ENCODE data around the gene ARHGEF40.
"Not testable (repeated sequence)": the region's sequence is repeated elsewhere in the genome, so short reads cannot be mapped to it uniquely, and the experiment has no call there.

The ARHGEF40 gene

DNA sequence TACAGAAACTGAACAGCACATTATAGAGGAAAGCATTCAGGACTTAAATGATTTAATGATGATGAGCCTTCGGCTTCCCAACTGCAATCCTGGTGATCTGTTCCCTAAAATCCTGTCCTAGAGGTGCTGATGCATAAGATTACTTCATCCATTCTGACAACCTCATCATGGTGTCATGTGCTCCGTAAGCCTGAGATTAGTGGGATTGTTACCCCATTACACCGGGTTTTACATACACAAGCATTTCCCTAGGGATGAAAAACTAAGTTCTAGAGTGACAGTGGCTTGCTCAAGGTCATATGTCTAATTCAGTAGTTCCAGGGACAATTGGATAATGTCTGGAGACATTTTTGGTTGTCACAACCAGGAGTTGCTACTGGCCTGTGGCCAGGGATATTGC lies 32.9 kb upstream of the ARHGEF40 start:
- Histone ChIP-seq H3K27me3 (ENCODE audit: low read depth, low read length) (peaks cover 8% of the 10 kb centered on the region), H3K9ac (ENCODE audit: low read length) (no peak overlapping the region), H3K79me2 (ENCODE audit: low read length) (no peaks in the 10 kb centered on the region), H3K36me3 (replicated peaks; ENCODE audit: low read depth, low read length) (no peaks in the 10 kb centered on the region), H3K4me2 (ENCODE audit: low read length) (no peak overlapping the region), H3K4me1 (ENCODE audit: low read length) (no peaks in the 10 kb centered on the region), H3K4me3 (ENCODE audit: low read length) (no peak overlapping the region), H3K27ac (ENCODE audit: low read length) (no peak overlapping the region), H2AFZ (ENCODE audit: low read depth, low read length) (no peak overlapping the region), H3K9me3 (ENCODE audit: insufficient read depth, low read length) (no peaks in the 10 kb centered on the region), H4K20me1 (ENCODE audit: insufficient read depth, low read length) (no peaks in the 10 kb centered on the region)
- TF ChIP-seq EZH2phosphoT487 (IDR thresholded peaks at IDR 0.05; ENCODE audit: low read depth): no peak
- TF ChIP-seq, protein P1, sequence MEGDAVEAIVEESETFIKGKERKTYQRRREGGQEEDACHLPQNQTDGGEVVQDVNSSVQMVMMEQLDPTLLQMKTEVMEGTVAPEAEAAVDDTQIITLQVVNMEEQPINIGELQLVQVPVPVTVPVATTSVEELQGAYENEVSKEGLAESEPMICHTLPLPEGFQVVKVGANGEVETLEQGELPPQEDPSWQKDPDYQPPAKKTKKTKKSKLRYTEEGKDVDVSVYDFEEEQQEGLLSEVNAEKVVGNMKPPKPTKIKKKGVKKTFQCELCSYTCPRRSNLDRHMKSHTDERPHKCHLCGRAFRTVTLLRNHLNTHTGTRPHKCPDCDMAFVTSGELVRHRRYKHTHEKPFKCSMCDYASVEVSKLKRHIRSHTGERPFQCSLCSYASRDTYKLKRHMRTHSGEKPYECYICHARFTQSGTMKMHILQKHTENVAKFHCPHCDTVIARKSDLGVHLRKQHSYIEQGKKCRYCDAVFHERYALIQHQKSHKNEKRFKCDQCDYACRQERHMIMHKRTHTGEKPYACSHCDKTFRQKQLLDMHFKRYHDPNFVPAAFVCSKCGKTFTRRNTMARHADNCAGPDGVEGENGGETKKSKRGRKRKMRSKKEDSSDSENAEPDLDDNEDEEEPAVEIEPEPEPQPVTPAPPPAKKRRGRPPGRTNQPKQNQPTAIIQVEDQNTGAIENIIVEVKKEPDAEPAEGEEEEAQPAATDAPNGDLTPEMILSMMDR (IDR thresholded peaks at IDR 0.05; ENCODE audit: low read depth, low read length): no peak

DNA sequence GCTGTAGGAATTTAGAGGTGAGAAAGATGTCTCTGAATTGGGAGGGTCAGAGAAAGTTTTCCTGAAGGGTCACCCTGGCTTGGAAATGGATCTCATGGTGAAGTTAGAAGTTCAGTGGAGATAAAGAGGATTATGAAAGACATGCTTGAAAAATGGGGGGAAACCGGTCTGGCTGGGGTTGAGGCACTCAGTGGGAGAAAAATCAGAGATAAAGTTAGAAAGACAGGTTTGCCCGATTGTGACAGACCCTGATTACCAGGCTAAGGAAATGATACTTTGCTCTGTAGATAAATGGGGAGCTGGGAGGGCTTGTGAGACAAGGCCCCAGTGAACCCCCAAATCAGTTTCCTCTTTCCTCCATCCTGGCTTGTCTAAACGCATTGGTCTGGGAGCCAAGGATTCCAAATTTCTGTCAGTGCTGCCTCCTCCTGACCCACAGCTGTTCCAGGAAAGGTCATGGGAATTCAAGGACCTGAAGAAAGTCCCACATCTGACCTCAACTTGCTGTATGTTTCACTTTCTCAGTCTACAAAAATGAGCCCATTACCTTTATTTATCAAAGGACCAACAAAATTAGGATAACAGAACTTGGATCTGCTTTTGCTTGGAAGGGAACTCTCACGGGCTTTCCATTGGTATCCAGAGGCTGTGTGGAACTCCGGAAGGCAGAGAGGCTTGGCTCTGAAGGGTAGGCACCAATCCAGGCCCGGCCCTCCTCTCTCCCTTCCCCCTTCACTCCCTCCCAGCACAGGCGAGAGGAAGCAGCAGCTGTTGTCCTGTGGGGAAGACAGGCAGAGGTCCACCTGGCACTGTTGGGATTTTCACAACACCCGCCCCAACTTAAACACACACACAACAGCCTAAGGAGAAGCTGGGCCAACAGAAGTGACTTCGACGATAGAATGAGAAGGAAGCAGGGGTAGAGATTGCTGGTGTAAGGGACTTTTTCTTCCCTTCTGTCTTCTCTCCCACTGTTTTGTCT lies 31.4 kb upstream of the ARHGEF40 start:
- Histone ChIP-seq H3K9ac (ENCODE audit: low read length) (no peak overlapping the region), H3K9me3 (ENCODE audit: insufficient read depth, low read length) (no peaks in the 10 kb centered on the region), H3K4me3 (ENCODE audit: low read length) (no peak overlapping the region), H3K4me2 (ENCODE audit: low read length) (no peak overlapping the region), H3K79me2 (ENCODE audit: low read length) (no peaks in the 10 kb centered on the region), H3K4me1 (ENCODE audit: low read length) (no peaks in the 10 kb centered on the region), H3K27me3 (ENCODE audit: low read depth, low read length) (peaks cover 22% of the 10 kb centered on the region), H2AFZ (ENCODE audit: low read depth, low read length) (no peak overlapping the region), H3K36me3 (replicated peaks; ENCODE audit: low read depth, low read length) (no peaks in the 10 kb centered on the region), H3K27ac (ENCODE audit: low read length) (no peak overlapping the region), H4K20me1 (ENCODE audit: insufficient read depth, low read length) (no peaks in the 10 kb centered on the region)
- no peak for TF ChIP-seq EZH2phosphoT487 (IDR thresholded peaks at IDR 0.05; ENCODE audit: low read depth)
- TF ChIP-seq, protein P1 (IDR thresholded peaks at IDR 0.05; ENCODE audit: low read depth, low read length): no peak

DNA sequence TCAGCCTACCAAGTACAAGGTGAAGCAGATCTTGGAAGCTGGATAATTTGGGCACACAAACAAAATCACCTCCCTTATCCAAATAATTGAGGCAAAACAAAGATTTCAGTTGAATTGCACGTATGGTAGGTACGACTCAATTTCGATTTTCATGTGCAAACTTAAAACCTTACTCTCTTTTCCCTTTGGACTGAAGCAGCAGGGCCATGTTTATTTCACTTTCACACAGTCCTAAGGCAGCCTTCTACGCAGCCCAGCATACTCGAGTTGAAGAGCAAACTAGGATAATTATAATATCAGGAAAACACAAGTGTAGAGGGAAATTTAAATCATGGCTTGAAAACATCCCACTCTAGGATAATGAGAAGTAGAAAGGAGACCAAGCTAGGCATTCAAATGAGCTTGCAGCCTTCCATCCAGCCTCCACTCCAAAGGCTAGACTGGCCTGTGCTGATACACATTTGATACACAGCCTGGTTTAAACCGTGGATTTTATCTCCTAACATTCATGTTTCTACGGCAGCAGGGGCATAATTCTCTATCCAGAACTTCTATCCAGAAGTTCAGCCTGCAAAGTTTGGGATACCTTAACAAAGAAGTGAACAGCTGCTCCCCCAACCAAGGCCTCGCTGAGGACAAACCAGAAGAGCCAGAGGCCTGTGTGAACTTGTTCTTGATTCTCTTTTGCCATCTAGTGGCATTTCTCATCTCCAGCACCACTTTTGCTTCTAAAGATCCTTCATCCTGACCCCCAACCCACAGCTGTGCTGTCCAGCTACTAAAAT lies 30.3 kb upstream of the ARHGEF40 start:
- no peaks in the 10 kb centered on the region for H3K36me3 ChIP-seq (replicated peaks; ENCODE audit: low read depth, low read length)
- peaks cover 27% of the 10 kb centered on the region for H3K27me3 ChIP-seq (ENCODE audit: low read depth, low read length)
- no peak overlapping the region for H3K4me2 ChIP-seq (ENCODE audit: low read length)
- no peaks in the 10 kb centered on the region for H3K4me1 ChIP-seq (ENCODE audit: low read length)
- no peak overlapping the region for H3K4me3 ChIP-seq (ENCODE audit: low read length)
- no peaks in the 10 kb centered on the region for H4K20me1 ChIP-seq (ENCODE audit: insufficient read depth, low read length)
- no peaks in the 10 kb centered on the region for H3K79me2 ChIP-seq (ENCODE audit: low read length)
- no peak overlapping the region for H3K27ac ChIP-seq (ENCODE audit: low read length)
- no peak overlapping the region for H3K9ac ChIP-seq (ENCODE audit: low read length)
- H3K9me3 ChIP-seq (ENCODE audit: insufficient read depth, low read length): no peaks in the 10 kb centered on the region
- TF ChIP-seq, protein P1 (IDR thresholded peaks at IDR 0.05; ENCODE audit: low read depth, low read length): peak; percentile 63
- no peak for TF ChIP-seq EZH2phosphoT487 (IDR thresholded peaks at IDR 0.05; ENCODE audit: low read depth)
- H2AFZ ChIP-seq (ENCODE audit: low read depth, low read length): peak overlapping the region; percentile 77; the same call in 1 of the 2 replicates

DNA sequence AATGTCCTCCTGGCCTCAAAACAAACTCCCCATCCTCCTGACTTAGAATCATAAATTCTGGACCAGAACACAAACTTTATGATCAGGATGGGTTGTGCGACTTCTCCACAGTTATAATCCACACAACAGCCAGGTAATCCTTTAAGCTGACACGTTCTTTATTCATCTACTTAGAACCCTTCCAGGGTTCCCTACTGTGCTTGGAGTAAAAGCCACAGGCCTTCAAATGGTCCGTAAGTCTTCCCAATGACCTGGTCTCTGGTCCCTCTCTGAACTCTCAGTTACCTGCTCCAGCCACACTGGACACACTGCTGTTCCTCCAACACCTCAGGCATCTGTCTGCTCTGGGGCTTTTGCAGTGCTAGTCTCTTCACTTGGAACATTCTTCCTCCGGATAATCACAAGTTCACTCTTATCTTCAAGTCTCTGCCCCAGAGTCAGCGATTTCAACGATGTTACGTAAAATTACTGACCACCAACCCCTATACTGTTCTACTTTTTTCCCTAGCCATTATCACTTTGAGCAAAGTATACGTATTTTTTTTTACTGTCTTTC lies 29.7 kb upstream of the ARHGEF40 start:
- Histone ChIP-seq H3K4me3 (ENCODE audit: low read length) (no peak overlapping the region), H4K20me1 (ENCODE audit: insufficient read depth, low read length) (no peaks in the 10 kb centered on the region), H2AFZ (ENCODE audit: low read depth, low read length) (no peak overlapping the region), H3K36me3 (replicated peaks; ENCODE audit: low read depth, low read length) (no peaks in the 10 kb centered on the region), H3K79me2 (ENCODE audit: low read length) (no peaks in the 10 kb centered on the region), H3K27ac (ENCODE audit: low read length) (no peak overlapping the region), H3K9ac (ENCODE audit: low read length) (no peak overlapping the region), H3K4me2 (ENCODE audit: low read length) (no peak overlapping the region), H3K9me3 (ENCODE audit: insufficient read depth, low read length) (no peaks in the 10 kb centered on the region), H3K4me1 (ENCODE audit: low read length) (no peaks in the 10 kb centered on the region), H3K27me3 (ENCODE audit: low read depth, low read length) (peaks cover 34% of the 10 kb centered on the region)
- TF ChIP-seq, protein P1 (IDR thresholded peaks at IDR 0.05; ENCODE audit: low read depth, low read length): no peak

DNA sequence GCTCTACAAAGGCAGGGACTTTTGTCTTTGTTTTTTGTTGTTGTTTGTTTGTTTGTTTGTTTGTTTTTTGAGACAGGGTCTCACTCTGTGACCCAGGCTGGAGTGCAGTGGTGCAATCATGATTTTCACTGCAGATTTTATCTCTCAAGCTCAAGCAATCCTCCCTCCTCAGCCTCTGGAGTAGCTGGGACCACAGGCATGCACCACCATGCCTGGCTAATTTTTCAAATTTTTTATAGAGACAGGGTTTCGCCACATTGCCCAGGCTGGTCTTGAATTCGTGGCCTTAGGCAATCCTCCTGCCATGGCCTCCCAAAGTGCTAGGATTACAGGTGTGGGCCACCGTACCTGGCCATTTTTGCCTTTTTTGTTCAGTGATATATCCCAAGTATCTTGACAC lies 29.2 kb upstream of the ARHGEF40 start:
- not testable (repeated sequence) for H3K4me1 ChIP-seq (ENCODE audit: low read length); H3K79me2 ChIP-seq (ENCODE audit: low read length); H3K27ac ChIP-seq (ENCODE audit: low read length); H3K9ac ChIP-seq (ENCODE audit: low read length); H3K4me2 ChIP-seq (ENCODE audit: low read length); H3K9me3 ChIP-seq (ENCODE audit: insufficient read depth, low read length); H3K36me3 ChIP-seq (replicated peaks; ENCODE audit: low read depth, low read length); H3K4me3 ChIP-seq (ENCODE audit: low read length); H4K20me1 ChIP-seq (ENCODE audit: insufficient read depth, low read length); H2AFZ ChIP-seq (ENCODE audit: low read depth, low read length)
- peaks cover 37% of the 10 kb centered on the region for H3K27me3 ChIP-seq (ENCODE audit: low read depth, low read length)
